DMS53 (cell line): ENCODE measurements around the gene STAC.

Experiments
- DNase-seq: peaks from one replicate; lab custom pipeline; 2025; lab: John Stamatoyannopoulos, UW

The STAC gene

GRCh38 chr3:36595511-36595910 is 215.2 kb downstream of the STAC start:
- no peak for DNase-seq

GRCh38 chr3:36596419-36596818 is 216.1 kb downstream of the STAC start:
- no peak for DNase-seq

GRCh38 chr3:36597422-36597821 is 217.1 kb downstream of the STAC start:
- peak; percentile 74 for DNase-seq
